Progenitor cell of endocrine pancreas (in vitro differentiated cells): ENCODE results near the gene ZNF785. TPM values are rescaled to one million over a fixed set of nuclear protein-coding genes. Genes with fewer than 3 reads are reported as not detected.

Source experiments
- DNase-seq: peaks from one replicate; pipeline ENCODE4 v3.0.0; 2021; ENCODE audit warnings: low spot score; ENCODE audit not compliant: unreplicated experiment
- H3K27ac Mint-ChIP-seq: 2 replicates; pipeline ENCODE4 v1.8.0; 2021; ENCODE audit warnings: mild to moderate bottlenecking, moderate library complexity, mixed read lengths
- H3K27me3 Mint-ChIP-seq: 2 replicates; pipeline ENCODE4 v1.8.0; 2021; ENCODE audit warnings: mixed read lengths
- H3K36me3 Mint-ChIP-seq: 2 replicates; pipeline ENCODE4 v1.8.0; 2022; ENCODE audit warnings: mixed read lengths; ENCODE audit not compliant: insufficient read depth
- H3K4me1 Mint-ChIP-seq: 2 replicates; pipeline ENCODE4 v1.8.0; 2021; ENCODE audit warnings: low read depth, mixed read lengths
- H3K4me3 Mint-ChIP-seq: 2 replicates; pipeline ENCODE4 v1.8.0; 2021; ENCODE audit warnings: low read depth, mild to moderate bottlenecking, moderate library complexity, mixed read lengths
- H3K9me3 Mint-ChIP-seq: 2 replicates; pipeline ENCODE4 v1.8.0; 2021; ENCODE audit warnings: low read depth, mixed read lengths
- CTCF ChIP-seq: fragments of 200-600 bp; sonication (generic); IDR thresholded peaks from one replicate; pipeline ENCODE4 v1.5.0; 2021; ENCODE audit warnings: antibody characterized with exemption, mild to moderate bottlenecking; ENCODE audit not compliant: unreplicated experiment
- total RNA-seq: library from RNA; stranded (reverse); gene quantifications from 2 replicates; pipeline ENCODE4 v1.2.1, GENCODE V29; 2021

ZNF785 gene
- total RNA-seq, 1 donor from 2014 or later, result 50.0 TPM

- Mint-ChIP-seq H3K27ac (no peak overlapping the region), H3K9me3 (peaks cover 2% of the 10 kb centered on the region), H3K4me3 (no peak overlapping the region), H3K27me3 (peaks cover 2% of the 10 kb centered on the region), H3K36me3 (no peaks in the 10 kb centered on the region), H3K4me1 (peaks cover 21% of the 10 kb centered on the region)
- TF ChIP-seq CTCF, result no peak
- DNase-seq, result no peak
Measured at GRCh38 chr16:30623536-30624283, 38.2 kb upstream of the ZNF785 start.

- no peak overlapping the region for H3K27ac Mint-ChIP-seq
- peaks cover 19% of the 10 kb centered on the region for H3K4me1 Mint-ChIP-seq
- H3K9me3 Mint-ChIP-seq, result peaks cover 3% of the 10 kb centered on the region
- TF ChIP-seq CTCF, result no peak
- no peaks in the 10 kb centered on the region for H3K36me3 Mint-ChIP-seq
- DNase-seq, result no peak
- H3K27me3 Mint-ChIP-seq, result peaks cover 2% of the 10 kb centered on the region
- H3K4me3 Mint-ChIP-seq, result no peak overlapping the region
Measured at GRCh38 chr16:30622455-30623032, 37.0 kb upstream of the ZNF785 start.

GRCh38 chr16:30621765-30622164 is 36.3 kb upstream of the ZNF785 start:
- no peak overlapping the region for H3K27ac Mint-ChIP-seq
- H3K27me3 Mint-ChIP-seq, result peaks cover 2% of the 10 kb centered on the region
- no peak for DNase-seq
- no peak overlapping the region for H3K4me3 Mint-ChIP-seq
- H3K9me3 Mint-ChIP-seq, result peaks cover 3% of the 10 kb centered on the region
- no peak for TF ChIP-seq CTCF
- H3K4me1 Mint-ChIP-seq, result peaks cover 19% of the 10 kb centered on the region
- no peaks in the 10 kb centered on the region for H3K36me3 Mint-ChIP-seq

- DNase-seq, result no peak
- Mint-ChIP-seq H3K27ac (no peak overlapping the region), H3K36me3 (no peaks in the 10 kb centered on the region), H3K4me1 (peaks cover 19% of the 10 kb centered on the region), H3K27me3 (peaks cover 2% of the 10 kb centered on the region), H3K9me3 (peaks cover 3% of the 10 kb centered on the region), H3K4me3 (no peak overlapping the region)
- TF ChIP-seq CTCF, result no peak
Measured at GRCh38 chr16:30620169-30620568, 34.7 kb upstream of the ZNF785 start.

GRCh38 chr16:30619638-30620037 is 34.1 kb upstream of the ZNF785 start:
- no peak for DNase-seq
- H3K36me3 Mint-ChIP-seq, result no peaks in the 10 kb centered on the region
- peaks cover 2% of the 10 kb centered on the region for H3K27me3 Mint-ChIP-seq
- peaks cover 3% of the 10 kb centered on the region for H3K9me3 Mint-ChIP-seq
- TF ChIP-seq CTCF, result no peak
- peak overlapping the region; percentile 44 for H3K27ac Mint-ChIP-seq
- H3K4me3 Mint-ChIP-seq, result no peak overlapping the region
- peaks cover 19% of the 10 kb centered on the region for H3K4me1 Mint-ChIP-seq
